MM.1S (cell line): ENCODE data around the gene DELE1.

Experiments used
- CTCF ChIP-seq: fragments of 300-600 bp; sonication (generic); IDR thresholded peaks from 2 replicates; pipeline ENCODE4 v1.5.1; 2016; ENCODE audit warnings: antibody characterized with exemption, low read length, mixed read lengths
- EZH2phosphoT487 ChIP-seq: fragments of 300-600 bp; sonication (generic); IDR thresholded peaks from 2 replicates; pipeline ENCODE4 v1.6.1; 2018; ENCODE audit warnings: antibody characterized with exemption, low read length

GRCh38 chr5:141877356-141878185, 46.1 kb upstream of the DELE1 start:
- no peak for TF ChIP-seq EZH2phosphoT487
- TF ChIP-seq CTCF: no peak
